A549 (cell line): ENCODE results near the gene ASB13.

Source experiments
- CEBPB ChIP-seq, 2 experiments: fragments of >200 bp in 1 of 2; sonication (Bioruptor Twin) in 1 of 2; formaldehyde crosslinking in 1 of 2; IDR thresholded peaks; 2 replicates each; pipeline ENCODE4 v1.6.1; 2012 to 2016
- CTCF ChIP-seq: fragments of >200 bp; sonication (Bioruptor Twin); formaldehyde crosslinking; IDR thresholded peaks from 3 replicates; pipeline ENCODE4 v1.5.1; 2016
- EP300 ChIP-seq, 2 experiments: fragments of >200 bp; sonication (Bioruptor Twin); formaldehyde crosslinking; IDR thresholded peaks; 2 replicates in 1 of 2; 3 replicates in 1 of 2; pipeline ENCODE4 v1.6.1; 2016 to 2017
- HDAC2 ChIP-seq: fragments of 200-600 bp; sonication (generic); IDR thresholded peaks from 2 replicates; pipeline ENCODE4 v1.6.1; 2016
- HOXB5 ChIP-seq: fragments of 250-450 bp; sonication (Bioruptor Pico); IDR thresholded peaks from 2 replicates; pipeline ENCODE4 v1.5.0; 2020; ENCODE audit warnings: mild to moderate bottlenecking, moderate library complexity
- JUN ChIP-seq, 2 experiments: fragments of >200 bp; sonication (Bioruptor Twin); formaldehyde crosslinking; IDR thresholded peaks; 2 replicates in 1 of 2; 3 replicates in 1 of 2; pipeline ENCODE4 v1.6.1; 2016 to 2017
- JUNB ChIP-seq: fragments of >200 bp; sonication (Bioruptor Twin); formaldehyde crosslinking; IDR thresholded peaks from 2 replicates; pipeline ENCODE4 v1.6.1; 2016
- MYC ChIP-seq: IDR thresholded peaks from 2 replicates; pipeline ENCODE4 v1.6.1; 2012; ENCODE audit warnings: mild to moderate bottlenecking, inconsistent platforms, low read length, improper control_type of control experiment, borderline replicate concordance
- POLR2A ChIP-seq: IDR thresholded peaks from 2 replicates; pipeline ENCODE4 v1.6.1; 2012; ENCODE audit warnings: mild to moderate bottlenecking, low read length
- POLR2AphosphoS2 ChIP-seq: conservative IDR thresholded peaks from 2 replicates; pipeline ENCODE4 v1.6.1; 2012; ENCODE audit warnings: low read length, improper control_type of control experiment, inconsistent platforms
- REST ChIP-seq: fragments of 200-600 bp; sonication (generic); IDR thresholded peaks from 2 replicates; pipeline ENCODE4 v1.6.1; 2016; ENCODE audit warnings: antibody characterized with exemption, mild to moderate bottlenecking, moderate library complexity

GRCh38 chr10:5650664-5651387, 15.6 kb downstream of the ASB13 start:
- TF ChIP-seq EP300 (IDR thresholded peaks at IDR 0.05) (no peak), CEBPB (IDR thresholded peaks at IDR 0.05) (no peak), POLR2AphosphoS2 (no peak), CTCF (no peak), POLR2A (no peak), JUN (IDR thresholded peaks at IDR 0.05) (no peak), HOXB5 (no peak), MYC (no peak), JUNB (no peak), REST (no peak), HDAC2 (no peak)
